Cerebellar cortex (tissue), 1 donor: ENCODE measurements around the gene ILF2.
"Not testable (repeated sequence)": the region's sequence is repeated elsewhere in the genome, so short reads cannot be mapped to it uniquely, and the experiment has no call there.

Source experiments
- DNase-seq: peaks from one replicate; pipeline ENCODE4 v3.0.0-alpha.2; 2015; ENCODE audit warnings: low spot score

ILF2 gene

DNA sequence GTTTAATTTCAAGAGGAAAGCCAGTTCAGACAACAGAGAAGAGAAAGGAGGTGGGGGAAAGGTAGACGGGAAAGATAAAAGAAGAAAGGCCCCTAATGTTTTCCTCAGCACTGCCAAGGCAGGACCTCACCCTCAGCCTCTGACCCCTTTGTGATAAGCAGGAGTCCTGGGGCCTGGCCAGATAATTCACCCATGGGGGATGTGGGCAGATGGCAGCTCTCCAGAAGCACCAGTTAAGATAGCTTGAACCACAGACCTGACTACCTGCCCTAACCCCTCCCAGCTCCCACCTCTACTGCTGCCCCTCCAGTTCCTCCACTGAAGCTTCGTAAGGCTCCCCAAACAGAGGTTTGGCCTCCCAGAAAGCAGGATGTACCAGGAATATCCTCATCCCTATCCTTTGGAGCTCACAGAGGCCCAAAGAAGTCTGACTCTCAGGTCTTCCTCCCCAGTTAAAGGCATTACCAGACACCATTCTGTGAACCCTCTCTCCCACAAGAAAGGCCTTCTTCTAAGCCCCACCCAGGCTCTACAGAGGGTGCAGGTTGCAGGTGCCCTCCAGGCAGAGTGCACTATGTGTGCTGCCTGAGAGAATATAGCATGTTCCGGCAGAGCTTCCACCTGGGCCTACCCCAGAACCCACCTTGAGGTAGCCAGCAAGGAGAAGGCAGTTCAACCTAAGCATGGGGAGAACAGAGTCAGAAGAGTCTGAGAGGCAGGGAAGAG lies 21.5 kb downstream of the ILF2 start:
- DNase-seq: no peak

DNA sequence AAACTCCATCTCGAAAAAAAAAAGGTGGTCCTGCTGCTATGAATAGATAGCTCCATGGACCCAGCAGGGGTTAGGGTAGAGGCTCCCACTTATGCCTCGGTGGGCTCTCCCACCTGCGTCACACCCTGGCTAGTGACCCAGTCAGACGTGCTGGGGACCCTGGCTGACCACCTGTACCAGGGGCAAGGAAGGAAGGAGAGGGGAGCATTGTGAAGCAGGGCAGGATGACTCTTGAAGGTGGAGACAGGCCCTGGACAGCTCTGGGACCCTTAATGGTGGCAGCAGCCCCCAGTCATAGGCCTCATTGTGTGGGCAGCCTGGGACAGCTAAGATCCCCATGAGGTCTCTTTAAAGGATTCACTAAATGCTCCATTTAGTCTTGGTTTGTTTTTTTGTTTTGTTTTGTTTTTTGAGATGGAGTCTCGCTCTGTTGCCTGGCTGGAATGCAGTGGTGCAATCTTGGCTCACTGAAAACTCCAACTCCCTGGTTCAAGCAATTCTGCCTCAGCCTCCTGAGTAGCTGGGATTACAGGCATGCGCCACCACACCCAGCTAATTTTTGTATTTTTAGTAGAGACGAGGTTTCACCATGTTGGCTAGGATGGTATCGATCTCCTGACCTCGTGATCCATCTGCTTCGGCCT lies 22.7 kb downstream of the ILF2 start:
- DNase-seq: no peak

DNA sequence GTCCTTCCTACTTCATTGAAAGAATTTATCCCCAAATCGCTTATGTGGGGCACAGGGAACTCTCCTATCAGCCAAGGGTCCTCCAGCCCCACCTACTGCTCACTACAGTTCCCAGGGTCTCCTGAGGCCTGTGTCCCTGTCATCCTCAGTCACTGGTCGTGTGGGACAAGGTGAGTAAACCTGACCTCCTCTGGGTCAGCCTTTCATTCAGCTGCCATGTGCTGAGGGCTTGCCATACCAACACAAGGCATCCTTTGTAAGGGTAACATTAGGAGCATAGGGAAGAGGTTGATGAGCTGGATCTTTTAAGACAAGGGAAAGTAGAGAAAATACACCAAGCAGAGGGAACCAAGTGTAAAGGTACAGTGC lies 23.5 kb downstream of the ILF2 start:
- DNase-seq: no peak

DNA sequence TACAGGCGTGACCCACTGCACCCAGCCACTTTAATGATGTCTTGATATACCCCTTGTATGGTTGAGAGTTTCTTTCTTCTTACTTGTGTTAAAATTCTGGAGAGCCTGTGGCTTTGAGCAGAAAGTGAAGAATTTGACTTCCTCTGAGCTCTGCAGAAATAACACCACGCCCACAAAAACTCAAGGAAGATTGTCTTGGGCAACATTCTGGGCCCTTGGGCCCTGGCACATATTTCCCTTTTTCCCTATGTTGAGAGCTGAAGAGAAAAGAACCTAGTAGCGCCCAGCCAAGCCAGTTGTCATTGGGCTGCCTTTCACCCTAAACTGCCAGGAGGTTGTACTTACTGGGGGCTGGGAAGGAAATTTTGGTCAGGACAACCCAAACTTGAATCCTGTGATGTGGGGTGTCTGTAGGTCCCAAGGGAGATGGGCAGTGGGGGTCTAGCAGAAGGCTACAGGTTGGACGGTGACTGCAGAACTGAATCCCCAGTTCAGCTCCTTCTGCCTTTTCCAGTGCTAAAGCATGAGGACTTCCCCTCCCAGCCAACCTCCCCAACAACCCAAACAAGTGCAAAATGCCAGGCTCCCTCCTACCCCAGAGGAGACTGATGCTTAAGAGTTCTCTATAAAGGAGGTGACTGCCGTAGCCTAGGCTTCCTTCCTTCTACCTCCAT lies 24.0 kb downstream of the ILF2 start:
- no peak for DNase-seq

DNA sequence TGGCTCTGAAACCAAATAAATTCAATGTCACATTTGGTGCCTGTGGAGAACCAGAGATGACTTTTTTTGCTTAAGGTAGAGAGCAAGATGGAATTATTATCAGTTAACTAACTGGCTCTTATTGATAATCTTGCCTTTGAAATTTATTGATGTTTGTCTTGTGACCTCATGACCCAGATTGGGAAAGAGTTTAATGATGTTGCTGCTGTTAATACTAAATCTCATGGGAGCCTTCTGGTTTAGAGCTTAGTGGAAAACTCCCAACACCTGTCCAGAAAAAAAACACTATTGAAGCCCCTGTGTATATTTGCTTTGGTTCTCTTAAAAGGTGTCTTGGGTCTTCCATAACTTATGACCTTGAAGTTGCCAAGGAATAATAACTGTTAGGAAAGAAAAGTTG lies 27.0 kb downstream of the ILF2 start:
- no peak for DNase-seq

DNA sequence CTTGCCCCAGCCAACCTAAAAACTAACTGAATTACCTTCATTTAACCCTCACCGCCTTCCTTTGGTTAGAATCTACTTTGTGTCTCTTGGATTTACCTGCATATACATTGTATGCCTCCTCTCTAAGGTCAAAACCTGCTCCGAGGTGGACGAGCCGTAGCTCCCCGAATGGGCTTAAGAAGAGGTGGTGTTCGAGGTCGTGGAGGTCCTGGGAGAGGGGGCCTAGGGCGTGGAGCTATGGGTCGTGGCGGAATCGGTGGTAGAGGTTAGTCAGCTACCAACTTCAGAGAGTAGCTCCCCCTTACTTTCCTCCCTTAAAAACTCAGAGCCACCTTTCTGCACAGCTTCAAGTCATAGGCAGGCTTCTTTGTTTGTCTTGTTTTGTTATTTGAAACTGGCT lies 27.7 kb downstream of the ILF2 start:
- DNase-seq: no peak

DNA sequence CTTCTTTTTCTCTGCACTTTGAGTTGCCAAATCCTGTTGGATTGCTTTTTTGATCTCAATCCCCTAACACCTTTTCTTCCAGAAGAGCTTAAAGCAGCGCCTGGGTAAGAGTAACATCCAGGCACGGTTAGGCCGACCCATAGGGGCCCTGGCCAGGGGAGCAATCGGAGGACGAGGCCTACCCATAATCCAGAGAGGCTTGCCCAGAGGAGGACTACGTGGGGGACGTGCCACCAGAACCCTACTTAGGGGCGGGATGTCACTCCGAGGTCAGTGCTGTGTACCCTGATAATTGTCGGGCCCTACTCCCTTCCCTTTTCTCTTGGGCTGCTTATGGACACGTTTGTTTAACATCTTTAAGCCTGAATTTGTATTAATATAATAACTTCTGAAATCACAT lies 28.6 kb downstream of the ILF2 start:
- no peak for DNase-seq

DNA sequence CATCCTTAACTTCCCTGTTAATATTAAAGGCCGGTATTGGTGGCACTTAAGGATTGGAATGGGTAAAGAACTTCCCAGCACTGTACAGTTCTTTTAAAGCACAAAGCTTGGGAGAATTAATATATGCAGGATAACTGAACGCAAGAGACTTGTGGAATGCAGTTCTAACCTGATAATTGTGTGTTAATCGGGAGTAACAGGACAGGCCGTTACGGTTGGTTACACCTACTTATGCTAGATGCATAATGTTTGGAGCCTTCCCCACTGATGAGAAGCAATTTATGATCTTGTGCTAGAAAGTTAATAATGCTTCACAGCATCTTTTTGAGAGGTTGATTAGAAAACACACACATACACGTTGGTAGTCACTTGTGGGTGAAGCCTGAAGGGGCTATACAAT lies 29.9 kb downstream of the ILF2 start:
- DNase-seq: no peak

DNA sequence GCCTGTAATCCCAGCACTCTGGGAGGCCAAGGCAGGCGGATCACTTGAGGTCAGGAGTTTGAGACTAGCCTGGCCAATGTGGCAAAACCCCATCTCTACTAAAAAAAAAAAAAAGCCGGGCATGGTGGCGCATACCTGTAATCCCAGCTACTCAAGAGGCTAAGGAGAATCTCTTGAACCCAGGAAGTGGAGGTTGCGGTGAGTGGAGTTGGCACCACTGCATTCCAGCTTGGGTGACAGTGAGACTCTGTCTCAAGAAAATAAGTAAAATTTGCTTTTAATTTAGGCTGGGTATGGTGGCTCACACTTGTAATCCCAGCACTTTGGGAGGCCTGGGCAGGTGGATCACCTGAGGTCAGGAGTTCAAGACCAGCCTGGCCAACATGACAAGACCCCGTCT lies 30.6 kb downstream of the ILF2 start:
- DNase-seq: not testable (repeated sequence)

DNA sequence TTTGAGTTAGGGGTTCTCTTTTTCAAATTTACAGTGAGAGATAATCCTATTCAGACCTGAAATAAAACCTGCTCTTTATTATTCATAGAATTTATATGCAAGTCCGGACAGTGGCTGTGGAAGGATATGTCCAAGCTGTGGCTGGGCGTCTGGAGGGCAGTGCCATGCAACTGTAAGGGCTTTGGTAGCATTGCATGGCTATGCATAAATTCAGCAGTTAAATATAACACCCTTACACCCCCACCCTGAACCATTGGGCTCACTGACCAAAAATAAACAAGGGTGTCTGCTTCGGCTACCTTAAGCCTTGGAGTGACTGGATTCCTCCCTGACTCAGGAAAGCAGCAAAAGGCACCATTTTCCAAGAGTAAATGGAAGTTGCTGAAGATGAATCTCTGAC lies 31.5 kb downstream of the ILF2 start:
- DNase-seq: no peak

DNA sequence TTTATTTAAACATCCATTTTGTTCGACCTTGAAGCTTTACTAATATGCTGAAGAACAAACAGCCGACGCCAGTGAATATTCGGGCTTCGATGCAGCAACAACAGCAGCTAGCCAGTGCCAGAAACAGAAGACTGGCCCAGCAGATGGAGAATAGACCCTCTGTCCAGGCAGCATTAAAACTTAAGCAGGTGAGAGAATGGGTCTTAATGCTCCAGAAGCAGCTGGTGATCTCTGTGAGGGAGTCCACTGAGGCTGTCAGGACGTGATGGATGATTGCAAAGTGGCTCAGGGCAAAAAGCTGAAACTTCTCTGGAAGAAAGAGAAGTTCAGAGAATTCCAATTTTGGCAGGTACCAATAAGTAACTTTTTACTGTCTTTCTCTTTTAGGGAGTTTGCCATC lies 32.5 kb downstream of the ILF2 start:
- DNase-seq: no peak

DNA sequence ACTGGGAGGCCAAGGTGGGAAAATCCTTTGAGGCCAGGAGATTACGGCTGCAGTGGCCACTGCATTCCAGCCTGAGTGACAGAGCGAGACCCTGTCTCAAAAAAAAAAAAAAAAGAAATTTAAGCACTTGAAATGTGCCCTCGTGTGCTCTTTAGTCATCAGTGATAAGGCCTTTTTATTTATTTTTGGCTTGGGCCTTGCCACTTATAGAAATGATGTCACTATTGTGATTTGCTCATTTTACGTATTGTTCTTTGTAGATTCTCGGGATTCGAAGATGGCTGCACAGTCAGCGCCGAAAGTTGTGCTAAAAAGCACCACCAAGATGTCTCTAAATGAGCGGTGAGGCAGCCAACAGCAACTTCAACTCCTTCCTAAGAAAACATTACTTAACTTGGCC lies 34.5 kb downstream of the ILF2 start:
- DNase-seq: no peak

DNA sequence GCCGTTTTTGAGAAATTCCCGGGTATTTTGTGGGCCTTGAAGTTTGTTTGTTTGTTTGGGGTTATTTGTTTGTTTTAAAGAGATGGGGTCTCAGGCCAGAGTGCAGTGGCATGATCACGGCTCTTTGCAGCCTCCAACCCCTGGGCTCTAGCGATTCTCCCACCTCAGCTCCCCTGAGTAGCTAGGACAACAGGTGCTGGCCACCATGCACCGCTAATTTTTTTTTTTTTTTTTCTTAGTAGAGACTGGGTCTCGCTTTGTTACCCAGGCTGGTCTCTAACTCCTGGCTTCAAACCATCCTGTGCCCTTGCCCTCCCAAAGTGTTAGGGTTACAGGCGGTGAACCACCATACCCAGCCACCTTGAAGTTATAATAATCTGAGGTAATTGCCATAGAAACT lies 34.9 kb downstream of the ILF2 start:
- no peak for DNase-seq

DNA sequence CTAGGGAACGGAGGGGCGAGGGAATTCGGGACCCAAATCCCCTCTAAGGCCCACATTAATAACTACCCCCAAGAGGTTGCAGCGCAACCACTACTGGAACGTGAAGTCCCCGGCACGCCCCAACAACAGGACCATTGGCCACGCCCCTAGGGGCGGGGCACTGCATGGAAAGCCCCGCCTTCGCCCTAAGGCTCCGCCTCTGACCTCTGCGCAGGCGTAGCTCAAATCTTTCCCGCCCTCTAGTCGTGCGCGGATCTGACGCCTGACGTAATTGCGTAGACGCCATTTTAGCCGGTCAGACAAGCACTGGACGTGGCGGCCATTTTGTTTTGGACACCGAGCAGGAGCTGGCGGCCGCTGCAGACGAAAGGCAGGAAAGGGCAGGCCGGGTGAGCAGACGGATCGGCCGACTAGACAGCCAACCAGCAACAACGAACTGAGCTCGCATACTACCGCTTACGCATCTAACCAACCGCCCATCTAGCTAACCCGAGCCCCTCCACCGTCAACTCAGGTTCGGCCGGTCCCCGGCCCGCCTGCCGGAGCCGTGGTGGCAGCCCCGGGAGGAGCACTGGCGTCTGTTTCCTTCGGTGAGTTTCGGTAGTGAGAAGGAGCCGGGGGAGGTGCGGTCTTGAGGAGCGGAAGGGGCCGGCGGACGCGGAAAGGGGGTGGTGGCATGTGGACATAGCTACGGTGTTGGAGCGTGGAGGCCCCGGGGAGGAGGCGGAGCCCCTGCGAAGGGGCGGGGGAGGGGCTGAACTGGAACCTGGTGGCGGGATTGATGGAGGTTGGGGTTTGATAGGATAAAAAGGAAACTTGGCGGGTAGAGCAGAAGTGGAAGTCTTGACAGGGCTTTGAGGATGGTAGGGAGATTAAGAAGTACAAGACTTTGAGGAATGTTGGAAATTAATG lies 36.8 kb downstream of the ILF2 start, which contains the start of gene CHTOP:
CHTOP (plus strand) TSS at position 313 of the 912 bp plus-strand sequence. CDS start 2,523 bp downstream, outside the sequence.
- DNase-seq: peak; percentile 99

DNA sequence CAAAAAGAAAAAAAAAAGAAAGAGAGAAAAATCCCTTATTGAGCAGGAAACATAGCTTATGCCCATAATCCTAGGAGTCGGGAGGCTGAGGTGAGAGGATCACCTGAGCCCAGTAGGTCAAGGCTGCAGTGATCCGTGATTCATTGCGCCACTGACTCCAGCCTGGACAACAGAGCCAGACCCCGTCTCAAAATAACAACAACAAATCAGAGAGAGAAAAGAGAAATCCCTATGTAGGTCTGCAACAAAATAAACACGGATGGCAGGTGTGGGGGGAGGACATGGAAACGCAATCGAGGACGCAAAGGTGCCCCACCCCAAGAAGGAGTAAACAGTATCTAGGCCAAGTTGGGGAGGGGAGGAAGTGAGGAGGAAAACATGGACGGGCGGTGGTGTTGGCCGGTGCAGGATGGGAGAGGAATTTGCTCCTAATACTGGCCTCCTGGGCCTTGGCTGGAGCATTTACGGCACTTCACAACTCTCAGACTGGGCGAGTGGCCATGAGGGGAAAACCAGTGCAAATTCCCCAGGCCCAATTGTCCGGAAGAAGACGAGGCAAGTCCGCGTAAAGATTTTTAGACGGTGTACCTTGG lies 37.5 kb downstream of the ILF2 start:
- no peak for DNase-seq

DNA sequence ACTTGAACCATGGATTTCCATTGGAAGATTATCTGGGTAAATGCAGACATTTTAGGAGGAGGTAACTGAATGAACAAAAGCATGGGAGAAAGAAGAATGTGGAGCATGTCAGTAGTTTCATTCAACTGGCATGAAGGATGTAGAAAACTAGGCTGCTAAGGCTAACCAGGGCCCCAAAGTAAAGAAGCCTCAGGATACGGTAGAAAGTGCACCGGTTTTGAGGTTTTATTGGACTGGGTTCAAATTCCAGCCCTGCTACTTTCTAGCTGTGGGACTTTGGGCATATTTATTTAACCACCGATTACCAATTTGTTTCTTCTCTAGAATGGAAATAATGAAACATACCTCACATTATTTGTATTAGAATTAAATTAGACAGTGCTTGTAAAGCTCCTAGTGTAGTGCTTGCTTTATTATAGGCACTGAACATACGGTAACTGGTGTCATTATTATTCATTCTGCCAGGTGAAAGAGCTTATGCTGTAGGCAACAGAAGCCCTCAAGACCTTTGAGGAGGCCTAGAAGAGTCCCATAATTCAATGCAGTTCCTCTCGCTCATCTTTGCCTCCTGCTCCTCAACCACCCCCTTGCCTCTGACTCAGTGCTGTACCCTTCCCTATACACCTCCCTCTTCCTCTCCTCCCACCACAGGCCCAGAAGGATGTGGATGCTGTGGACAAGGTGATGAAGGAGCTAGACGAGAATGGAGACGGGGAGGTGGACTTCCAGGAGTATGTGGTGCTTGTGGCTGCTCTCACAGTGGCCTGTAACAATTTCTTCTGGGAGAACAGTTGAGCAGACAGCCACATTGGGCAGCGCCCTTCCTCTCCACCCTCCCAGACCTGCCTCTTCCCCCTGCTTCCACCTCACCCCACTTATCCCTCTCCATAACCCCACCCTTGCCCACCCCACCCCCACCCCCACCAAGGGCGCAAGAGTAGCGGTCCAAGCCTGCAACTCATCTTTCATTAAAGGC lies 39.5 kb downstream of the ILF2 start:
- DNase-seq: no peak

DNA sequence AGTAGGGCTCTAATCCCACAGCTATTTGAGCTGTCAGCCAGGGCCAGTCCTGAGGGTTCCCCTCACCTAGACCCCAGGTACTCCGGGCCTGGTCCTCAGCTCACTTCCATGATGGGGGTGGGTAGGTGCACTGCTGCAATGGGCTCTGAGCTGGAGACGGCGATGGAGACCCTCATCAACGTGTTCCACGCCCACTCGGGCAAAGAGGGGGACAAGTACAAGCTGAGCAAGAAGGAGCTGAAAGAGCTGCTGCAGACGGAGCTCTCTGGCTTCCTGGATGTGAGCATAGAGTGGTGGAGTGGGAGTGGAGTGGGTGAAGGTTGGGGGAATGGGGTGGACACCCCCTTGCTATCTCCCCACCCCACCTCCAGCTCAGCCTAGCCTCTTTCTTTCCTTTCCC lies 40.4 kb downstream of the ILF2 start:
- DNase-seq: no peak

DNA sequence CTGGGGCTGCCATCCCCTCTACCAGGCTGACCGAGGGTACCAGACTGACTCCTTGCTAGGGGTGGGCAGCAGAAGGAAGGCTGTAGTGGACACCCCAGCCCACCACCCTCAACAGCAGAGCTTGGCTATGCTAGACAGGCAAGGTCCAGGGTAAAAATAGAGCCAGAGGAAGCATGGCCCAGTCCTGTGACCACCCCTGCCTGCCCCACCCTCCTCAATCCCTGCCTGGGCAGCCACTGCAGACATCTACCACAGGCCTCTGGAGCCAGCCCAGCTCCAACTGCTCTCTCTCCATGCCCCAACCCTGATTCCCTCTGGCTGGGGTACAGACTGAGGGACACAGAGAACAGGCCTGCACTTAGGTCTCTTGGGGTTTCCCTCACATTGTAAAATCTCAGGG lies 40.8 kb downstream of the ILF2 start:
- no peak for DNase-seq

DNA sequence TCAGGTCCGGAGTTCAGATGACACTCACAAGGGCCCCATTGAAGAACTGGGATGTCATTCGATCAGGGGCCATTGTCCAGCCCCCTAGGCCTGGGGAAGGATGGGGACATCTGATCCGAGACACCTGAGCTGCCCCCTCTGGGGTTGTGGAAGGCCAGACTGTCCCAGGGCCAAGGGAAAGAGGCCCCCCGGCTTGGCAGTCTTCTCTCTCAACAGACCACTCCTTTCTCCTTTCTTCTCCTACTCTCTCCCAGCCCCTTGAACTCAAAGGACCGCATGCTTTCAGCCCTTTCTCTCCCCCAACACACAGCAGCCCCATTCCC lies 41.5 kb downstream of the ILF2 start:
- no peak for DNase-seq

DNA sequence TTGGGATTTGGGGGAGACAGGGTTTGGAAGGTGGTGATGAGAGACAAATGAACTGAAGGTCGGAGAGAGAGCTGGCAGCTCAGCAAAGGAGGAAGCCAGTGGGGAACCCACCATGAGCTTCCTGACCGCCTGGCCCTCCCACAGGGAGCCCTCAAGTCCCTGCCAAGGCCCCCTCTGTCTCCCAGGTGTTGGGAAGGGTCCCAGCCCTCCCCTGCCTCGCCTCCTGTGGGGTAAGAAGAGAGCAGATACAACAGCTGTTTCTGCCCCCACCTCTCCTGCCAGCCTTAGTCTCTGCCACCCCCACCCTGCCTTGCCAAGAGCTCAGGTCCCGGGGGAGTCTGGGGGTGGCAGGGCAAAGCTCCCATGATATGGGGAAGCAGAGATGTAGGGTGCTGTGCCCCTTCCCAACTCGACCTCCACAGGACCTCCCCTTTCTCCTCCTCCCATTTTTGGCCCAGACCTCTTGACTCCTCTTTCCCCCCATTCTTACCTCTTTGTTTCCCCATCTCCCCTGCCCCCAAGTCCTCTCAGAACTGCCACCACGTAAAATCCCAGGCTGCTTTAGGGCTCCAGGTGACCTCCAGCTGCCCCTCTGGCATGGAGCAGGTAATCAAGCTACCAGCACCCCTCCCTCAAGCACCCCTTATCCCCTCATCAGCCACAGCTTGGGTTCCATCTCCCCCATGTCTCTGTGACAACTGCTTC lies 42.0 kb downstream of the ILF2 start:
- no peak for DNase-seq
